Tibial nerve (tissue), 4 donors: Measurements from ENCODE around the gene MCC. TPM values are rescaled to one million over a fixed set of nuclear protein-coding genes. Genes with fewer than 3 reads are reported as not detected.

ENCODE experiments used
- DNase-seq, 2 donors: peaks; one replicate each; pipeline ENCODE4 v3.0.0-alpha.2; 2019; ENCODE audit warnings: low spot score in 2 of 2
- H3K27ac ChIP-seq, 4 donors: fragments of 200-600 bp; sonication (generic) in 3 of 4; one replicate each; pipeline ENCODE4 v1.5.1; 2017 to 2019; ENCODE audit warnings: mild to moderate bottlenecking in 1 of 4
- H3K27me3 ChIP-seq, 2 donors: fragments of 200-600 bp; sonication (generic) in 1 of 2; one replicate each; pipeline versions ENCODE4 v1.5.1 to v1.6.0; 2017 to 2019
- H3K36me3 ChIP-seq, 3 donors: fragments of 200-600 bp; sonication (generic); one replicate each; pipeline ENCODE4 v1.5.1; 2018 to 2019
- H3K4me1 ChIP-seq, 4 donors: fragments of 200-600 bp; sonication (generic) in 3 of 4; one replicate each; pipeline ENCODE4 v1.5.1; 2017 to 2019
- H3K4me3 ChIP-seq, 4 donors: fragments of 200-600 bp; sonication (generic) in 3 of 4; one replicate each; pipeline ENCODE4 v1.5.1; 2017 to 2019; ENCODE audit warnings: mild to moderate bottlenecking in 1 of 4, moderate library complexity in 1 of 4
- H3K9me3 ChIP-seq, 4 donors: fragments of 200-600 bp; sonication (generic) in 3 of 4; one replicate each; pipeline ENCODE4 v1.5.1; 2017 to 2019
- CTCF ChIP-seq, 5 experiments: fragments of 200-600 bp in 3 of 5; fragments of 450-650 bp in 2 of 5; sonication (generic) in 3 of 5; IDR thresholded peaks; one replicate each; pipeline ENCODE4 v1.5.1; 2016 to 2019; ENCODE audit warnings: antibody characterized with exemption in 5 of 5, mild to moderate bottlenecking in 3 of 5, moderate library complexity in 2 of 5
- EP300 ChIP-seq, 2 donors: sonication (generic); formaldehyde crosslinking; IDR thresholded peaks; one replicate each; pipeline ENCODE4 v1.6.1; 2017; ENCODE audit warnings: antibody characterized with exemption in 2 of 2, mild to moderate bottlenecking in 1 of 2
- POLR2A ChIP-seq, 2 donors: fragments of 450-650 bp; IDR thresholded peaks; one replicate each; pipeline ENCODE4 v1.6.1; 2017; ENCODE audit warnings: antibody characterized with exemption in 2 of 2, mild to moderate bottlenecking in 2 of 2, moderate library complexity in 2 of 2
- WGBS, 2 donors: methylation state at CpG; one replicate each; pipeline ENCODE4 v1.1.5; 2018; 5-methylcytosine and 5-hydroxymethylcytosine counted together
- small RNA-seq: library from RNA; depleted of rRNA; stranded (forward); fragments of <200 nt; gene quantifications from one replicate; pipeline ENCODE3, GENCODE V24; 2016
- total RNA-seq, 4 donors: library from RNA; depleted of rRNA; stranded (reverse); fragments of >200 nt; gene quantifications; one replicate each; pipeline ENCODE4 v1.1.0, GENCODE V29; 2016

The MCC gene
- total RNA-seq, 4 donors from 2014 or later = 55.5 to 122 (median 80.9) TPM

DNA sequence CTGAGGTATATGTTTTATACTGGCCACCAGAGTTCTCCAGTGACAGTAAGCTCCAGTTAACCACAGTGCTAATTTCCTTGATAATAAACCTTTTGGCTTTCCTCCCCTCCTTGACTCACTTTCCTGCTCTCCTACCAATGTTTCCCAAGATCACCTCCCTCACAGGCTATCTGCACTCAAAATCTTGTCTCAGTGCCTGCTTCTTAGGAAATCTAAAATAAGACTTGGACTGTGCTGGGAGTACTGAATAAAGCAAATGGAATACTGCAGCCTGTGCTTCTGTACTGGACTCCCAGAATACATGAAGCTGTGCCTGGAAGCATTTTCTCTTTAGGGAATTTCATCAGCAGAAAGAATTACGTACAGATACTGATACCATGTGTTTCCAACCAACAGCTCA lies 513.4 kb downstream of the MCC start:
- no peak overlapping the region for H3K4me3 ChIP-seq
- 72 to 95% methylated on average over 1 of the region's 1 CpG for WGBS, 2 donors
- H3K4me1 ChIP-seq = peaks cover 0 to 28% (median 6%) of the 10 kb centered on the region in 4 donors
- TF ChIP-seq EP300 (IDR thresholded peaks at IDR 0.05) (no peak), POLR2A (IDR thresholded peaks at IDR 0.05) (no peak), CTCF (IDR thresholded peaks at IDR 0.05) (no peak)
- no peaks in the 10 kb centered on the region for H3K9me3 ChIP-seq
- H3K27me3 ChIP-seq = no peaks in the 10 kb centered on the region
- no peak for DNase-seq
- no peak overlapping the region for H3K27ac ChIP-seq
- no peaks in the 10 kb centered on the region for H3K36me3 ChIP-seq

GRCh38 chr5:112973904-112974303 lies 514.3 kb downstream of the MCC start:
- DNase-seq = no peak
- 75 to 100% methylated on average over 1 of the region's 1 CpG for WGBS, 2 donors
- Histone ChIP-seq H3K27ac (no peak overlapping the region), H3K27me3 (no peaks in the 10 kb centered on the region), H3K9me3 (no peaks in the 10 kb centered on the region), H3K4me1 (peaks cover 0 to 18% (median 3%) of the 10 kb centered on the region in 4 donors), H3K36me3 (no peaks in the 10 kb centered on the region), H3K4me3 (no peak overlapping the region)
- TF ChIP-seq CTCF (IDR thresholded peaks at IDR 0.05) (no peak), POLR2A (IDR thresholded peaks at IDR 0.05) (no peak)

- 77 to 81% methylated on average over 1 of the region's 1 CpG for WGBS, 2 donors
- TF ChIP-seq CTCF (IDR thresholded peaks at IDR 0.05) (no peak), EP300 (IDR thresholded peaks at IDR 0.05) (no peak), POLR2A (IDR thresholded peaks at IDR 0.05) (no peak)
- H3K36me3 ChIP-seq = no peaks in the 10 kb centered on the region
- DNase-seq = no peak
- H3K4me1 ChIP-seq = peaks cover 0 to 10% (median under 1%) of the 10 kb centered on the region in 4 donors
- no peaks in the 10 kb centered on the region for H3K27me3 ChIP-seq
- no peak overlapping the region for H3K27ac ChIP-seq
- no peaks in the 10 kb centered on the region for H3K9me3 ChIP-seq
- H3K4me3 ChIP-seq = no peak overlapping the region
Measured at GRCh38 chr5:112973036-112973435, 515.2 kb downstream of the MCC start.

Small RNAs within 50 kb of the gene (small RNA-seq; reads per million reads assigned to genes)
- not detected for gene RNU4ATAC13P

Other genes with a start within 250 kb of the MCC start
- gene TSSK1B, start 53.5 kb downstream of the MCC start, total RNA-seq = 1 to 10 TPM in 1 of 4 donors, under 1 TPM in 3; 0.44 to 3.5 (median 0.76) TPM
- gene YTHDC2, start 25.2 kb upstream of the MCC start, total RNA-seq = 10 to 100 TPM; 39.8 to 50.3 (median 41.5) TPM